HG03342 (cell line): Measurements from ENCODE around the gene ARMH3.

Experiments used
- ATAC-seq: cut with Tn5 transposase; IDR thresholded peaks from one replicate; pipeline ENCODE4 v1.9.1; 2021; ENCODE audit warnings: mild to moderate bottlenecking, moderate library complexity; ENCODE audit not compliant: unreplicated experiment

Gene ARMH3

GRCh38 chr10:101835362-101835761, 220.6 kb downstream of the ARMH3 start:
- ATAC-seq, result no peak

DNA sequence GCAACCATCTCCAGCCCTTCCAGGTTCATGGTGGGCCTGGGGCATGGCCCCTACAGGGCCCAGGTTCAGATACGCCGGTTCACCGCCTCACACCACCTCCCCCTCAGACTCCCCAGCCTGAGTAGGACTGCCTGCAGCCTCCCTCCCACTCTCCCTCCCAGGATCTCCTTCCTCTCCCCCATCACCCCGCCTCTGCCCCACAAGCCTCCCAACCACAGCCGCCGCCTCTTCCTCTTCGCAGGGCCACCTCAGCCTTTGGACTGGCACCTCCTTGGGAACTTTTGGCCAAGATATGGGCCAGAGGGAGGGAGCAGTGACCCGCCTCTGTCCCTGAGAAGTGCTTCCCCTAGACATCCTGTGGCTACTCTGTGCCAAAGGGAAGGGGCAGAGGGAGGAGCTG, 221.6 kb downstream of the ARMH3 start:
- no peak for ATAC-seq

DNA sequence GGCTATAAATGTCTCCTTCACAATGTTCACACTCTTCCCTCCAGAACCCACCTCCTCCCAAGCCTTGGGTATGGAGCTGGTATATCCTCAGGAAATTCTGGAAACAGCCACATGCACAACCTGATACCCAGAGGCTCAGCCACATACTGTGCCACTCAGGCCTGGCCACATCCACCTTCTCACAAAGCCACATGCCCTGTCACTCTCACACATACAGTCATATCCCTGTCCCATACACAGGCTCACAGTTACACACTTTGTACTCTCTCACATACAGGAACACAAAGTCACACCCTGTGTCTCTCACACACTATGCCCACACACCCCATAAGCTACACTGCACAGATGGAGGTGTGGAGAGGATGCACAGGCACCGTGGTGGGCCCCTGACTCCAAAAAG, 222.5 kb downstream of the ARMH3 start:
- ATAC-seq, result no peak

DNA sequence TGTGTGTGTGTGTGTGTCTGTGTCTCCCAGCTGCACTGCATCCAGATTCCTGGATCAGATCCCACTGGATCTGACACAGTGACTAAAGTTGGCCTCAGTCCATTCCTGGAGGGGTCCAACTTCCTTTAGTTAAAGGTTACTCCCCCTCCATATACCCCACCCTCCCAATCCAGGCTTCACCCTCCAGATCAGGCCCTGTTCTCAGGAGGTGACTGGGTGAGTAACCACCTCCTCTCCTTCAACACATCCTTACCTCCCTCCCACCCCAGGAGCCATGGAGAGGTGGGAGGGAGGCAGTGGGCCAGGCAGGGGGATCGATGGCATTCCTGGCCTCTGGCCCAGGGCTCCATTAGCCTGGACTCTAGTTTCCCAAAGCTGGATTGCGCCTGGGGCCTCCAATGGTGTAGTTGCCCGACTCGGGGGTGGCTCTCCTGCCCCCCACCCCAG, 223.6 kb downstream of the ARMH3 start:
- ATAC-seq, result no peak

GRCh38 chr10:101831169-101831811, 224.7 kb downstream of the ARMH3 start:
- ATAC-seq, result no peak

- peak; percentile 49 for ATAC-seq
These were observed 225.4 kb downstream of the ARMH3 start for GRCh38 chr10:101830322-101831168.

DNA sequence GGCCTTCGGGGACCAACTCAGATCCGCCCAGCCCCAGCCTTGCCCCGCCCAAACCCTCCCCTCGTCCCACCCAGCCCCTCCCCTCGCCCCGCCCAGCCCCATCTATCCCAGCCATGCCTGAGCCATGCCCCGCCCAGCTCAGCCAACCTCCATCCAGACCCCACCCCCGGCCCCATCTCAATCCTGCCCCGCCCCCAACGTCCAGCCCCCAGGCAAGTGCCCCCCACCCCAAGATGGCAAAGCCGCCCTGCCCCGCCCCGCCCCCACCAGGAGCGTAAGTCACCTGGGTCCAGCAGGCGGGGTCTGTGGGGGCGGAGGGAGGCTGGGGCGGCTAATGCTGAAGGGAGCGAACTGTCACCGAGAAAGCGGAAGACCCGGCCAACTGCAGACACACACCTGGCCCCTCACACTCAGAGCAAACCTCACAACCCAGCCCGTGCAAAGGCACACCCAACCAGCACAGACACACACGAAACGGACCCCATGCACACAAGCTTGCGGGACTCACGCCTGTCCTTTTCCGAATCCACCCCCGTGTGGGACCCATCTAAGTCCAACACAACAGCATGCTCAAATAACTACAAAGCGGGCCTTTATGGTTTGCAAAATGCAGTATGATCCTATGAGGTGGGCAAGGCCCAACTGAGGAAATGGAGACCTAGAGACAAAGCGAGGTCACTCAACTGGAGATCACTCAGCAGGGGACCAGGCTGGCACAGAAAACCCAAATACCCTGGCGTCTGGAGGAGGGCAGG, 226.2 kb downstream of the ARMH3 start:
- ATAC-seq, result peak; percentile 26

- ATAC-seq, result no peak
These were observed 227.0 kb downstream of the ARMH3 start for GRCh38 chr10:101828766-101829551.

DNA sequence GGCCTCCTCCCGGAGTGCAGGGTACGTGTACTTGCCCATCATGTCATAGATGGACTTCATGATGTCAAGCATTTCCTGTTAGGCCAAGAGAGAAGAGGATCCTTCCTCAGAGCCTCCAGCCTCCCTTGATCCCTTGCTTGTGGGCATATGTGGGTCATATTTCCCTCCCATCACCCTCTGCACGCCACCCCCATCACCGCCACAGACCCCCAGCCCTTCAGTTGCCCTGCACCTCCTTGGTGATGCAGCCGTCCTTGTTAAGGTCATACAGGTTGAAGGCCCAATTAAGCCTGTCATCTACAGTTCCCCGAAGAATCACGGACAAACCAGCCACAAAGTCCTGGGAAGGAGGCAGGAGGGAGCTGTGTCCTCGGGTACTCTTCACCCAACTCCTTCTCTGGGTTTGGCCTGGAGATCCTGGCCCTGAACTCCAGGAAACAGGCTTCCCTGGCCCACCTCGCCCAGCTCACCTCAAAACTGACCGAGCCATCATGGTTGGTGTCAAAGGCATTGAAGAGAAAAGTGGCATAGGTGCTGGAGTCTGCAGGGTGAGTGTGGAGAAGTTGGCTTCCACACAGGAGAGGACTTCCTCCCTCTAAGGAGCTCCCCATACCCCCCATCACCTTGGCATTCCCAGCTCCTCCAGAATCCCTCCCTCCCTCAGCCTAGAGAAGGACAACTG, 227.9 kb downstream of the ARMH3 start:
- ATAC-seq, result no peak

DNA sequence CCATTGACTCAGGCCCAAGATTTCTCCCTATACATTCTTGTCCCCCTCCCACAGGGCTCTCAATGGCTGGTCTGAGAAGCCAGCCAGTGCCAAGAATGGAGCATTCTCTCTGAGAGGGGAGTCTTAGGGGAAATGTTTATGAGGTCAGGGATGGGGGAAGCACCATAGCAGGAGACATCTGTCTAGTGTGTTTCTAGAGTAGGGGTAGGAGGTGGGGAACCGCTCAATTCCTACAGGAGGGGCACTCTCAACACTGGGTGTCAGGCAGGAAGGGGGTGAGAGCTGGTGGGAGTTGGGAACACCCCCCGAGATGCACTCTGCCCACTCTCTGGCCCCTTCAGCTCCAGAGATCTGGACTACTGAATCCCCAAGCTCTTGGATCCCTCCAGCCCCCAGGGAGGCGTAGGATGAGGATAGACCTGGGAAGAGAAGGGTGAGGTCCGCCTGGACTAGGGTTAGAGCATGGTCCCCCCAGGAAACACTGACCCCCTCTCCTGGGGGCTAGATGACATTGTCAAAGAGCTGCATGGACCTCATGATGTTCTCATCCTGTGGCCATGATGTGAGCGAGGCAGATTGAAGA, 229.0 kb downstream of the ARMH3 start:
- no peak for ATAC-seq

DNA sequence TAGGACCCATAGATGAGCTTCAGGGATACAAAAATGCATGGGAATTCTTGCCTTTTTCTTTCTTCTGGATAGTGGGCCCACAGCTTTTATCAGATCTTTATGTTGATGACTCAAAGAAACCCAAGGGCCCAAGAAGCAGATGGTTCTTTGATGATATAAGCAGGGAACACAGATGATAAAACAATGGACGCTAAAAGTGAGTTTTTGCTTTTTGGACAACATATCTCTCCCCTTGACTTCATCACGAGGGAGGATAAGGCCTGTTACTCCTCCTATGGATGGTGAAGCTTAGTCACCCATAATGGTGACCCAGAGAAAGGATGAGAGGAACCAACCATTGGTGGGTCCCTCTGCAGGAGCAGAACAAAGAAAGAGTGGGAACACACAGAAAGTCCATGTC, 231.2 kb downstream of the ARMH3 start:
- no peak for ATAC-seq

GRCh38 chr10:101818872-101819633, 236.9 kb downstream of the ARMH3 start:
- ATAC-seq, result peak; percentile 13

GRCh38 chr10:101818119-101818871, 237.7 kb downstream of the ARMH3 start, which contains the start of gene OGA:
Gene OGA (minus strand): TSS chr10:101818444. CDS start chr10:101818022, 422 bp downstream.
- ATAC-seq, result peak; percentile 81

DNA sequence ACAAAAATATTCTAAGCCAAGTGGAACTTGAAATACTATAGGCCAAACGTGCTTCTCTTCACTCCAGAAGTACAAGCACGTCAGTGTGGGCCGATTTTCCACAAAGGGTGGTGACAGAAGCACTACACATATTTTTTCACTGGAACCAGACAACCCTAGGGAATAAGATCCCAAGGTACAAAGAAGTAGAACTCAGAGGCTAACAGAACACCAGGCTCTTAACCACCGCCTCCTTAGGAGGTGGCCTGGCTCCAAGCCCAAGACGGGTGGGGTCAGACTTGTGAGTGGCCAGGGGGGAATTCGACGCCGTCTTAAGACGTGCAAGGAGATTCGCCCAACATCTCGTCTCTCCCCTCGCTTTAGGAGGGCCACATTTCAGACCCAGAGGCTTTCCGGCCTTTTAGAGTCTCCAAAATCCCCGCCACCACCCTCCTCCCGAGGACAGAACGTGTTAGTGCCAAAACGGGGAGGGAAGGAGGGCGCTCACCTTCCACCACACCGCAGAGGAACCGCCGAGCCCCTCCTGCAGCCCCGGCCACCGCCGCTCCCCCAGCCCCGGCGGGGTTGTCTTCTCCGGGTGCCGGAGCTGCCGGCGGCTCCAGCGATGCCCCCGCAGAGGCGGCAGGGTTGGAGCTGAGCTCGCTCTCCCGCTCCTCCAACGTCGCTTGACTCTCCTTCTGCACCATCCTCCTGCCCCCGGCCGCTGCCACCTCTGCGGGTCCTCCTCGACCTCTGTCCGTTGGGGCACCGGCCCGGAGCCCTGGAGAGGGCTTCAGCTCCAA, 238.4 kb downstream of the ARMH3 start:
- ATAC-seq, result peak; percentile 16

DNA sequence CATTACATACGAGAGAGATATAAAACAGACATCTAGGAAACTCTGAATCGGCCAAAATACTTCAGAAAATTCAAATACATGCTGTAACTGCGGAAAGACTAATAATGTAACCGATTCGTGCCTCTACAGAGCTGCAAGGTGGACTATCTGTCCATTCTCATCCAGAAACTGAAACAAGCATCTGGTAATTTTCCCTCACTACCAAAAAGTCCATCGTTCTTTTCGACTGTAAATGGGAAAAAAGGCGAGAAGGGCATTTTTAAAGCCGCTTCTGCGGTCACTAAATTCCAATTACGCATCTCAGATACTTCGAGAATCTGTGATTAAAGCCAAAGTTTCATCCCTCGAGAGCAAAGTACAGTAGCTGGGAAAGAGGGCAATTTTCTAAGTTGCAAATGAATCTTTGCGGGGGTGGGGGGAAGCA, 239.0 kb downstream of the ARMH3 start:
- no peak for ATAC-seq

GRCh38 chr10:101816376-101816775, 239.6 kb downstream of the ARMH3 start:
- no peak for ATAC-seq

- no peak for ATAC-seq
These were observed 241.4 kb downstream of the ARMH3 start for GRCh38 chr10:101814466-101815071.
